ENCODE data around the gene TPM4. TPM values are rescaled to one million over a fixed set of nuclear protein-coding genes. Genes with fewer than 3 reads are reported as not detected.
"Not testable (repeated sequence)": the region's sequence is repeated elsewhere in the genome, so short reads cannot be mapped to it uniquely, and the experiment has no call there.

TPM4 gene
- total RNA-seq, 2 donors from 2014 or later = 462 to 510 TPM

DNA sequence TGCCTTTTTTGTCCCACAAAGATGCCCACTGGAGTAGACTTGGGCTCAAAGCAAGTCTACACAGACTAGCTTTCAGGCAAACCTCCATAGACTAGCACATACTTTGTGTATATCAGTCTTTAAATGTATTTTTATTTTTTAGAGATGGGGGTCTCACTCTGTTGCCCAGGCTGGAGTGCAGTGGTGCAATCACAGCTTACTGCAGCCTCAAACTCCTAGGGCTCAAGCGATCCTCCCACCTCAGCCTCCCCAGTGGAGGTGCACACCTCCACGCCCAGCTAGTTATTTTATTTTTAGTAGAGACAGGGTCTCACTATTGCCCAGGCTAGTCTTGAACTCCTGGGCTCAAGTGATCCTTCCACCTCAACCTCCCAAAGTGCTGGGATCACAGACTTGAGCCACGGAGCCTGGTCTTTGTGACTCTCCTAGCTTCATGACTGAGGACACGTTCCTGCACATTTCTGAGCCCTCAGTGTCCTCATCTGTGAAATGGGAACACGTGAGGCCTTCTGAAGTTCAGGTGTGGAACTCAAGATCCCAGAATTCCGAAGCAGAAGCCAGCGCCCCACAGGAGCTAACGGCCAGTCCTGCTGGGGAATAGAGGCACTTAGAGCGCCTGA, 5.1 kb upstream of the TPM4 start:
- Mint-ChIP-seq H3K9me3 (no peaks in the 10 kb centered on the region), H3K27ac (no peak overlapping the region), H3K36me3 (no peaks in the 10 kb centered on the region), H3K4me3 (no peak overlapping the region), H3K27me3 (no peaks in the 10 kb centered on the region), H3K4me1 (ENCODE audit: low read depth in 2 of 2) (peaks cover 28 to 35% of the 10 kb centered on the region in 2 donors)
- no peak for ATAC-seq
- DNase-seq (ENCODE audit: low spot score) = no peak

DNA sequence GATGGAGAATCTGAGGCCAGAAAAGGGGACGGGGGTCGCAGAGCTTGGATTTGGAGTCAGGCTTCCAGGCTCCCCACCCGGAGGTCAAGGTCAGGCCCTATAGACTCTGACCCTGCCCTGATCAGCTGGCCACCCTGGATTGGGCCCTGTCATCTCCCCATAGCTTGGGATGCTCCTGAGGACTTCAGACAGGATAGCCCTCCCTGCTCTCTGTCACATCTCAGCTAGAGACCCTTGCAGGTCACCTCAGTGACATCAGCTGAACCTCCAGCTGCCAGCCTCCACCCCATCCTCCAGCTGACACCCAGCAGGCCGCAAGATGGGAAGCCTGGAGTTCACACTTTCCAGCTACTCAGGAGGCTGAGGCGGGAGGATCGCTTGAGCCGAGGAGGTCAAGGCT, 2.8 kb upstream of the TPM4 start:
- peak overlapping the region; percentile 86 for H3K4me3 Mint-ChIP-seq
- H3K27ac Mint-ChIP-seq = peak overlapping the region; percentile 94 to 96
- peaks cover 29 to 34% of the 10 kb centered on the region in 2 donors for H3K4me1 Mint-ChIP-seq (ENCODE audit: low read depth in 2 of 2)
- no peaks in the 10 kb centered on the region for H3K27me3 Mint-ChIP-seq
- peaks cover 7% of the 10 kb centered on the region for H3K36me3 Mint-ChIP-seq
- no peaks in the 10 kb centered on the region for H3K9me3 Mint-ChIP-seq
- ATAC-seq (no peak), DNase-seq (ENCODE audit: low spot score) (peak; percentile 39)

DNA sequence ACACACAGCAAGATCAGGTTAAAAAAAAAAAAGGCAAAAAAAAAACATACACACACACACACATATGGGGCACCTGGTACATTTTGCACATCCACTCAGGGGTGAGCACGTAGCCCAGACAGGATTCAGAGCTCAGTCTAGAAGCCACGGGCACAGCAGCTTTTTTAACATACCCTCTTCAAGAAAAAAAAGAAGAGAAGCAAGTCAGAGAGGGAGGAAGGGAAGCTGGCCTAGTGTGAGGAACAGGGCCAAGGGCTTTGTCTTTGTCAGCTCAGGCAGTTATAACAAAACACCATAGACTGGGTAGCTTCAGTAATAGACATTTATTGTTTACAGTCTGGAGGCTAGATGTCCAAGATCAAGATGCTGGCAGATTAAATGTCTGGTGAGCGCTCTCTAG, 2.3 kb upstream of the TPM4 start:
- Mint-ChIP-seq H3K4me3 (peak overlapping the region; percentile 86), H3K9me3 (no peaks in the 10 kb centered on the region), H3K27me3 (no peaks in the 10 kb centered on the region), H3K4me1 (ENCODE audit: low read depth in 2 of 2) (peaks cover 34 to 36% of the 10 kb centered on the region in 2 donors), H3K27ac (peak overlapping the region; percentile 94 to 96), H3K36me3 (peaks cover 9% of the 10 kb centered on the region)
- no peak for ATAC-seq
- peak; percentile 16 for DNase-seq (ENCODE audit: low spot score)

DNA sequence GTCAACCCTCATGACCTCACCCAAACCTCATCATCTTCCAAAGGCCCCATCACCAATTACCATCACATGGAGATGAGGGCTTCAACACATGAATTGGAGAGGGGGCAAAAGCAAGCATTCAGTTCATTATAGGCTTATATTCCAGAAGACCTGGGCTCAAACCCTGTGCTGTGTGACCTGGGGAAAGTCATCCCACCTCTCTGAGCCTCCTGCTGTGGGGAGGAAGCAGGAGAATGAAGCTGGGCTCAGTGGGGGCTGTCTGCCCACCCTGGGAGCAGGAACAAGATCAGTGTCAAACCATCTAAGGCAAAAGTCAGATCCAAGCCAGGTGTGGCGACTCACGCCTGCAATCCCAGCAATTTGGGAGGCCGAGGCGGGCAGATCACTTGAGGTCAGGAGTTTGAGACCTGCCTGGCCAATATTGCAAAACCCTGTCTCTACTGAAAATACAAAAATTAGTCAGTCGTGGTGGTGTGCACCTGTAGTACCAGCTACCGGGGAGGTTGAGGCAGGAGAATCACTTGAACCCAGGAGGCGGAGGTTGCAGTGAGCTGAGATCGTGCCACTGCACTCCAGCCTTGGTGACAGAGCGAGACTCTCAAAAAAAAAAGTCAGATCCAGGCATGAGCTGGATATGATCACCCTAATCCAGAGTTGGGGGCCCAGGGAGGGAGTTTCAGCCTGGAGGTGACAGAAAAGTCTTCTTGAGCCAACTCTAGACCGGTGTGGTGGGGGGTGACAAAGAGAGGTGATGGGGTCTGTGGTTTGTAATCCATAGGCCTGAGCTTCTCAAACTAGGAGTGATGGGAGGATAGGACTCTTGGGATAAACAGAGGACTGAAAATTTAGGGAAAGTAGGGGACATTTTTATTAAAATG, 1.6 kb upstream of the TPM4 start:
- Mint-ChIP-seq H3K27ac (peak overlapping the region; percentile 94 to 96), H3K4me3 (peak overlapping the region; percentile 86), H3K27me3 (no peaks in the 10 kb centered on the region), H3K4me1 (ENCODE audit: low read depth in 2 of 2) (peaks cover 39 to 42% of the 10 kb centered on the region in 2 donors), H3K9me3 (no peaks in the 10 kb centered on the region), H3K36me3 (peaks cover 13% of the 10 kb centered on the region)
- no peak for DNase-seq (ENCODE audit: low spot score)
- no peak for ATAC-seq

DNA sequence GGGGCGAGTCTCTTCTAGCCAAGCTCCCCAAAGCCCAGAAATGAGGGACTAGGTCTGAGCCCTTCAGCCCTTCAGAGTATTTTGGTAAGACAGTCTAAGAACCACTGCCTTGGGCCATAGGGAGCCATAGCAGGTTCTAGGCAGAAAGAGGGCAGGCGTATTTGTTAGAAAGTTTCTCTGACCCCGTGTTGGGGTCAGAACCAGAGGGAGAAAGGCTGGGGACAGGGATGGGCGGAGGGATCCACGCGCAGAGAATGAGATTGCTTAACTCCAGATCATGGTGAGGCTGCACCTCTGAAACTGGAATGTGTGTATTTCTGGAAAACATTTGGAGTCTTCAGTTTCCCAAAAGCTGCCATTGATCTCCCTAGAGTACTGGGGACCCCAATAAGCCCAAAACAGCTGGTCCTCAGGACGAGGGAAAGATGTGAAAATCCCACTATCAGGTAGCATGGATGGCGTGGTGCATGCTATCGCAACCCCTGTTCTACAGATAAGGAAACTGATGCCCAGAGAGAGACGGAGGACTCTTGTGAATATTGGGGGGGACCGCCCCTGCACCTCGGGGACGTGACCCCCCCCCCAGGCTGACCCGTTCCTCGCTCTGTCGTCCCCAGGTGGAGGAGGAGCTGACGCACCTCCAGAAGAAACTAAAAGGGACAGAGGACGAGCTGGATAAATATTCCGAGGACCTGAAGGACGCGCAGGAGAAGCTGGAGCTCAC, 703 bp upstream of the TPM4 start:
- no peaks in the 10 kb centered on the region for H3K27me3 Mint-ChIP-seq
- peaks cover 19% of the 10 kb centered on the region for H3K36me3 Mint-ChIP-seq
- H3K9me3 Mint-ChIP-seq = no peaks in the 10 kb centered on the region
- DNase-seq (ENCODE audit: low spot score) = no peak
- H3K4me1 Mint-ChIP-seq (ENCODE audit: low read depth in 2 of 2) = peaks cover 46 to 50% of the 10 kb centered on the region in 2 donors
- peak overlapping the region; percentile 86 for H3K4me3 Mint-ChIP-seq
- H3K27ac Mint-ChIP-seq = peak overlapping the region; percentile 94 to 96
- ATAC-seq = no peak

DNA sequence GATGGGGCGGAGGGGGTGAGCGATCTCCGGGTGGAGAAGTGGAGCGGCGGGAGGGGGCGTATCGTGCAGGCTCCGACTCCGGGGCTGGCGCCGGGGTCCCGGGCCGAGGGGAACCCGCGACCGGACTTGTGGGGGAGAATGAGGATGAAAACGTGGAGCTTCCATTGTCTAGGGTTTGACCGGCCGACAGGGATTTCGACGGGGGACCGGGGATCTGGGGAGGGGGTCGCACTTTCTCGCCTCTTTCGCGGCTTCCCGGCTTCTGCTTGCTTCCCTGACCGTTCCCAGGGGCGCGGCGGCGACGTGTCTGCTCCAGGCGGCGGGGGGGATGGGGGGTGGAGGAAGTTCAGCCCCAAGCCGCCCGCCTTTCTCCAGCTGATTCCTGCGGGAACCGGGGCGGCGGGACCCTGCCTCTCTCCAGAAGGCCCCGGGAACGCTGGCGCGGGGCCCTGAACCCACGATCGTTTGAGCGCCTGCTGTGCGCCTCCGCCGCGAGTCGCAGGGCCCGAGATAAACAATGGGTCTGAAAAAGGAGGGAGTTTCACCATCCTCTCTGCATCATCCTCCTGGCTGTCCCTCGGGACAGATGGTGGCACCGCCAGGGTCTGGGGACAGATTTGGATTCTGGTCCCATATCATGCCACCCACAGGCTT, 790 bp downstream of the TPM4 start:
- DNase-seq (ENCODE audit: low spot score) (no peak), ATAC-seq (no peak)
- Mint-ChIP-seq H3K9me3 (no peaks in the 10 kb centered on the region), H3K27me3 (no peaks in the 10 kb centered on the region), H3K36me3 (peaks cover 24% of the 10 kb centered on the region), H3K4me3 (peak overlapping the region; percentile 86), H3K4me1 (ENCODE audit: low read depth in 2 of 2) (peaks cover 54 to 61% of the 10 kb centered on the region in 2 donors), H3K27ac (peak overlapping the region; percentile 96 to 97)

DNA sequence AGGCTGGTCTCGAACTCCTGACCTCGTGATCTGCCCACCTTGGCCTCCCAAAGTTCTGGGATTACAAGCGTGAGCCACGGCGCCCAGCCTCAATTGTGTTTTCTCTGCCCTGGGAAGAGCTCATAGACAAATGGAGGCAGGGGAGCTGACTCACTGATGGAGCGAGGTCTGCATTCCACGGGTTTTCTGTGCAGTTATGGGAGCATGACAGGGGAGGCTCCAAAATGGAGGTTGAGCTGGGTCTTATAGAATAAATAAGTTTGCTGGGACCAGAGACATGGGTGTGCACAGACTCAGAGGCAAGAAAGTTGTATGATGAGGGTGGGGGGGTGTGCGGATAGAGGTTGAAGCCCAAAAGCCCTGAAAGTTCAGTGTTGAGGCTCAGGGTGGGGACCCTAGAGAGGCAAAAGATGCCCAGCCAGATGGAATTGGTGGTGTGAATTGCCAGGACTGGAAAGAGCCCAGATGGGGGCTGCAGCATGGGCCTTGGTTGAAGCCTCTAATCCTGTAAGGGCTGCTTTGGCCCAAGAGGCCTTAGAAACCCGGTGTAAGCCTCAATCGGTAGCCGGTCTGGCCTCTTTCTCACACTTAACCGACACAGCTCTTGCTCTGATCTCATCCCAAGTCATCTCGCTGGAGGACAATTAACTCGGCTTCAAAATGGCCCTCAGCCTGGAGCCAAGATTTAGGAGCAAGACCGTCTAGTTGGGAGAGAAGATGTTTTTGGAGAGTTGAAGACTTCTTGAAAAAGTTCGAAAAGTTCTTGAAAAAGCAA, 1.9 kb downstream of the TPM4 start:
- H3K36me3 Mint-ChIP-seq = peaks cover 28% of the 10 kb centered on the region
- H3K4me1 Mint-ChIP-seq (ENCODE audit: low read depth in 2 of 2) = peaks cover 59 to 67% of the 10 kb centered on the region in 2 donors
- H3K27me3 Mint-ChIP-seq = no peaks in the 10 kb centered on the region
- H3K9me3 Mint-ChIP-seq = no peaks in the 10 kb centered on the region
- peak overlapping the region; percentile 86 for H3K4me3 Mint-ChIP-seq
- ATAC-seq = no peak
- H3K27ac Mint-ChIP-seq = peak overlapping the region; percentile 96 to 97
- DNase-seq (ENCODE audit: low spot score) = no peak

DNA sequence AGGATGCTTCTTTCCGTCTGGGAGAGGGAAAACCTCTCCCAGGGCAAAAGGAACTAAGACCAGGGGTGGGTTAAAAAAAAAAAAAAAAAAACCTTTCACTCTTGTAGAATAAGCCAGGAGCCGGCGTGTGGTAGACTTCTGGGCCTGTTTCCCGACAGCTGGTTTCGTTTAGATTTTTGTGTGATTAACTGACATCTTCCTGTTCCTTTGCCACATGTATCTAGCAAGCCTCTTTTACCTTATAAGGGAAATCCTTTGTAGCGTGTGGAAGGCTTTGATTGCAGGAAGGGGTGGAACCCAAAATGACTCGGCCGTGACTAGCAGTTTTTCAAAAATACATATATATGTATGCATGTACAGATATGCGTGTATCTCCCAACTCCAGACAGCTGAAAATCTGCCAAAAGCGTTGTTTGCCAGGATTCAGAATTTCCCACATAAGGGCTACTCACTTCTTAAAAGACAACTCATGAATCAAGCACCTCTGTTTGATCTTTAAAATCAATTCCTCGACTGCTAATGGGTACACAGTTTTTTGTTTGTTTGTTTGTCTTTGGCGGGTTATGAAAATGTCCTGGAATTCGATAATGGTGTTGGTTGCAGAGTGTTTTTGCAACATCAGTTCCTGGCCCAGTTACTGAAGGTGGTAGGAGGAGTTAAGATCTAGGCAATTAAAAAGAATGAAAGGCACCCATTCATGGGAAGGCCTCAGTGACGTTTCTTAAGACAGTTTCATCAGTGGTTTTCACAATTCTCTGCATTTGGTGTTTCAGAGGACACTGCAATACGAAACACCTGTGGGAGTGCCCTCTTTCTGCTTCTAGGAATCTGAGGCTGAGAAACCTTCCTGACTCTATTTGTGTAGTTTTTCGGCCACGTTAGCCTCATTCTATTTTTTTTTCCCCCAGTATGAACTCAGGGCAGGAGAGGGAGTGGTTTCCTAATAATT, 2.7 kb downstream of the TPM4 start:
- peak; percentile 69 to 76 for ATAC-seq
- H3K27me3 Mint-ChIP-seq = no peaks in the 10 kb centered on the region
- peaks cover 62 to 66% of the 10 kb centered on the region in 2 donors for H3K4me1 Mint-ChIP-seq (ENCODE audit: low read depth in 2 of 2)
- H3K27ac Mint-ChIP-seq = peak overlapping the region; percentile 96 to 97
- peak overlapping the region; percentile 86 for H3K4me3 Mint-ChIP-seq
- H3K9me3 Mint-ChIP-seq = no peaks in the 10 kb centered on the region
- peaks cover 28% of the 10 kb centered on the region for H3K36me3 Mint-ChIP-seq
- peak; percentile 88 for DNase-seq (ENCODE audit: low spot score)

DNA sequence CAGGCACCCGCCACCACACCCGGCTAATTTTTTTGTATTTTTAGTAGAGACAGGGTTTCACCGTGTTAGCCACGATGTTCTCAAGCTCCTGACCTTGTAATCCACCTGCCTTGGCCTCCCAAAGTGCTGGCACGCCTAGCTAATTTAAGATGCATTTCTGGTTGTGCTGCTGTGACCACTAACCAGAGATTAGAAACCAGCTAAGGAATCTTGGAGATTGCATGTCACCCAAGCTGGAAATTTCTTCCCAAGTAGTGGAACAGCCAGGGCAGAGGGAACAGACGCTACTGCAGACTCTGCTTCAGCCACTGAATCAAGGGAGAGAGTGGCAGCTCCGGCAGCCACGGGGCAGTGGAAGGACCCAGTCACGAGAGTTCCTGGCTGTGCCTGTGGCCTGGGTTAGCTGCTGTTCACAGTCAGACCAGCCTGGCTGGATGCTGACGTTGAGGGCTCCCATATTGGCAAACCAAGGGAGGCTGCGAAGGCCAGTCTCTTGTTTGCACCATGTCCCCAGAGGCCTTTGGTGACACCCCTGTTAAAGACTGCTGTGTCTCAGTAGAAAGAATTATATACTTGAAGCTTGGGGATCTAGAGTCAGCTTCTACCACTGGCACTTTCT, 7.9 kb downstream of the TPM4 start:
- H3K27ac Mint-ChIP-seq = peak overlapping the region; percentile 90 to 96
- peak overlapping the region; percentile 57 for H3K4me3 Mint-ChIP-seq
- no peaks in the 10 kb centered on the region for H3K27me3 Mint-ChIP-seq
- peaks cover 58 to 65% of the 10 kb centered on the region in 2 donors for H3K4me1 Mint-ChIP-seq (ENCODE audit: low read depth in 2 of 2)
- DNase-seq (ENCODE audit: low spot score) = no peak
- no peak for ATAC-seq
- no peaks in the 10 kb centered on the region for H3K9me3 Mint-ChIP-seq
- H3K36me3 Mint-ChIP-seq = peaks cover 39% of the 10 kb centered on the region

DNA sequence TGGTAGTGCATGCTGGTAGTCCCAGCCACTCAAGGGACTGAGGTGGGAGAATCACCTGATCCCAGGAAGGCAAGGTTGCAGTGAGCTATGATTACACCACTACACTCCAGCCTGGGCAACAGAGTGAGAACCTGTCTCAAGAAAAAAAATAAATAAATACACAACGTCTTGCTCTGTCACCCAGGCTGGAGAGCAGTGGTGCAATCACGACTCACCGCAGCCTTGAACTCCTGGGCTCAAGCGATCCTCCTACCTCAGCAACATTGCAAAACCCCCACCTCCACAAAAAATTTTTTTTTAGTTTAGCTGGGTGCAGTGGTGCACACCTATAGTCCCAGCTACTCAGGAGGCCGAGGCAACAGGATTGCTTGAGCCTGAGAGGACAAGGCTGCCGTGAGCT, 8.8 kb downstream of the TPM4 start:
- H3K4me3 Mint-ChIP-seq = peak overlapping the region; percentile 89
- H3K9me3 Mint-ChIP-seq = no peaks in the 10 kb centered on the region
- H3K36me3 Mint-ChIP-seq = peaks cover 38% of the 10 kb centered on the region
- peak overlapping the region; percentile 90 to 96 for H3K27ac Mint-ChIP-seq
- H3K4me1 Mint-ChIP-seq (ENCODE audit: low read depth in 2 of 2) = peaks cover 56 to 58% of the 10 kb centered on the region in 2 donors
- ATAC-seq (peak; percentile 11 to 30), DNase-seq (ENCODE audit: low spot score) (no peak)
- no peaks in the 10 kb centered on the region for H3K27me3 Mint-ChIP-seq

DNA sequence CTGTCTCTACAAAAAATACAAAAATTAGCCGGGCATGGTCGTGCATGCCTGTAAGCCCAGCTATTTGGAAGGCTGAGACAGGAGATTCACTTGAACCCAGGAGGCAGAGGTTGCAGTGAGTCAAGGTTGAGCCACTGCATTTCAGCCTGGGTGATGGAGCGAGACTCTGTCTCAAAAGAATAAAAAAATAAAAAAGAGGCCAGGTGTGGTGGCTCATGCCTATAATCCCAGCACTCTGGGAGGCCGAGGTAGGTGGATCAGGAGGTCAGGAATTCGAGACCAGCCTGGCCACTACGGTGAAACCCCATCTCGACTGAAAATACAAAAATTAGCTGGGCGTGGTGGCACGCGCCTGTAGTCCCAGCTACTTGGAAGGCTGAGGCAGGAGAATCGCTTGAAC, 11.1 kb downstream of the TPM4 start:
- DNase-seq (ENCODE audit: low spot score); H3K9me3 Mint-ChIP-seq; H3K27me3 Mint-ChIP-seq; H3K4me3 Mint-ChIP-seq; ATAC-seq: not testable (repeated sequence)
- Mint-ChIP-seq H3K27ac (peak overlapping the region in 1 of 2 donors; percentile 96), H3K4me1 (ENCODE audit: low read depth in 2 of 2) (peaks cover 40 to 42% of the 10 kb centered on the region in 2 donors), H3K36me3 (peaks cover 28% of the 10 kb centered on the region)

DNA sequence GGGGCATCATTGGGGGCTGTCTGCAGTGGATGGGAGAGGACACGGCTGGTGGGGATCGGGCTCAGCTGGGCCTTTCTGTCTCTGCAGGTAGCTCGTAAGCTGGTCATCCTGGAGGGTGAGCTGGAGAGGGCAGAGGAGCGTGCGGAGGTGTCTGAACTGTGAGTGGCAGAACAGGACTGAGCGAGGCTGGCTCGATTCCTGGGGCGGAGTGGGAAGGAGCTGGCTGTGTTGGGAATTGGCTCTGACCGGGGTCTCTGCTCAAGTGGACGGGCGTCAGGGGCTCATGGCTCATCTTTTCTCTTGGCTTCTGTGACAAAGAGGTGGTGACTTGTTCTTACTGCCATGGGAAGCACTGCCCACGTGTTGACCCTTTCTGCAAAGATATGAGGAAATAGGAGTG, 11.6 kb downstream of the TPM4 start:
- no peaks in the 10 kb centered on the region for H3K27me3 Mint-ChIP-seq
- H3K4me3 Mint-ChIP-seq = no peak overlapping the region
- peak overlapping the region; percentile 21 to 78 for H3K27ac Mint-ChIP-seq
- no peaks in the 10 kb centered on the region for H3K9me3 Mint-ChIP-seq
- no peak for ATAC-seq
- peaks cover 29% of the 10 kb centered on the region for H3K36me3 Mint-ChIP-seq
- DNase-seq (ENCODE audit: low spot score) = no peak
- peaks cover 38 to 41% of the 10 kb centered on the region in 2 donors for H3K4me1 Mint-ChIP-seq (ENCODE audit: low read depth in 2 of 2)

Measured in natural killer cell treated with Interleukin-12 subunit alpha and Interleukin-12 subunit beta and Interleukin-15 and Interleukin-18, amount 100 ng/mL, for 72 hours (primary cell).